ENCODE measurements around the gene HSPB9.
A peak's percentile ranks its signal among the peaks of the same experiment; 100 is the strongest.

Gene HSPB9

GRCh38 chr17:42117397-42118125 lies 5.0 kb upstream of the HSPB9 start:
- Mint-ChIP-seq H3K9me3 (no peaks in the 10 kb centered on the region), H3K4me3 (no peak overlapping the region), H3K27ac (ENCODE audit: low read depth) (no peak overlapping the region), H3K36me3 (ENCODE audit: insufficient read depth) (peaks cover 10% of the 10 kb centered on the region), H3K4me1 (peaks cover 37% of the 10 kb centered on the region), H3K27me3 (no peaks in the 10 kb centered on the region)
- DNase-seq (ENCODE audit: low spot score in 2 of 2) = no peak
- ATAC-seq (replicated peaks; ENCODE audit: extremely low read depth, poor library complexity, severe bottlenecking) = no peak

- H3K4me1 Mint-ChIP-seq = peaks cover 34% of the 10 kb centered on the region
Measured at GRCh38 chr17:42118126-42118510, 4.5 kb upstream of the HSPB9 start.

GRCh38 chr17:42118545-42118944 lies 4.1 kb upstream of the HSPB9 start:
- DNase-seq (ENCODE audit: low spot score in 2 of 2) (no peak), ATAC-seq (replicated peaks; ENCODE audit: extremely low read depth, poor library complexity, severe bottlenecking) (no peak)
- Mint-ChIP-seq H3K27me3 (no peaks in the 10 kb centered on the region), H3K9me3 (no peaks in the 10 kb centered on the region), H3K36me3 (ENCODE audit: insufficient read depth) (peaks cover 8% of the 10 kb centered on the region), H3K4me3 (peak overlapping the region; percentile 12), H3K27ac (ENCODE audit: low read depth) (no peak overlapping the region), H3K4me1 (peaks cover 34% of the 10 kb centered on the region)

More at GRCh38 chr17:42118126-42118510, 4.5 kb upstream of the HSPB9 start:
- Mint-ChIP-seq H3K4me3 (peak overlapping the region; percentile 12), H3K36me3 (ENCODE audit: insufficient read depth) (peaks cover 8% of the 10 kb centered on the region), H3K27ac (ENCODE audit: low read depth) (no peak overlapping the region), H3K9me3 (no peaks in the 10 kb centered on the region), H3K27me3 (no peaks in the 10 kb centered on the region)
- DNase-seq (ENCODE audit: low spot score in 2 of 2) (no peak), ATAC-seq (replicated peaks; ENCODE audit: extremely low read depth, poor library complexity, severe bottlenecking) (no peak)

GRCh38 chr17:42119301-42119700 lies 3.3 kb upstream of the HSPB9 start:
- Mint-ChIP-seq H3K9me3 (no peaks in the 10 kb centered on the region), H3K27ac (ENCODE audit: low read depth) (no peak overlapping the region), H3K27me3 (no peaks in the 10 kb centered on the region)

GRCh38 chr17:42120161-42120769 lies 2.3 kb upstream of the HSPB9 start:
- H3K4me3 Mint-ChIP-seq = peak overlapping the region; percentile 74
- ATAC-seq (replicated peaks; ENCODE audit: extremely low read depth, poor library complexity, severe bottlenecking) (no peak), DNase-seq (ENCODE audit: low spot score in 2 of 2) (no peak)
- H3K4me1 Mint-ChIP-seq = peaks cover 34% of the 10 kb centered on the region
- no peak overlapping the region for H3K27ac Mint-ChIP-seq (ENCODE audit: low read depth)
- H3K27me3 Mint-ChIP-seq = no peaks in the 10 kb centered on the region
- peaks cover 14% of the 10 kb centered on the region for H3K36me3 Mint-ChIP-seq (ENCODE audit: insufficient read depth)
- H3K9me3 Mint-ChIP-seq = no peaks in the 10 kb centered on the region

More at GRCh38 chr17:42119301-42119700, 3.3 kb upstream of the HSPB9 start:
- Mint-ChIP-seq H3K4me3 (no peak overlapping the region), H3K36me3 (ENCODE audit: insufficient read depth) (peaks cover 10% of the 10 kb centered on the region), H3K4me1 (peaks cover 34% of the 10 kb centered on the region)
- DNase-seq (ENCODE audit: low spot score in 2 of 2) = no peak
- ATAC-seq (replicated peaks; ENCODE audit: extremely low read depth, poor library complexity, severe bottlenecking) = no peak

GRCh38 chr17:42120770-42121769 lies 1.5 kb upstream of the HSPB9 start, which contains the start of gene KAT2A:
KAT2A (minus strand) TSS chr17:42121367; CDS start chr17:42121304, 63 bp downstream.
- H3K4me3 Mint-ChIP-seq = peak within 1 kb of the TSS; percentile 74
- H3K36me3 Mint-ChIP-seq (ENCODE audit: insufficient read depth) = peaks cover 22% of the 10 kb centered on the region

DNA sequence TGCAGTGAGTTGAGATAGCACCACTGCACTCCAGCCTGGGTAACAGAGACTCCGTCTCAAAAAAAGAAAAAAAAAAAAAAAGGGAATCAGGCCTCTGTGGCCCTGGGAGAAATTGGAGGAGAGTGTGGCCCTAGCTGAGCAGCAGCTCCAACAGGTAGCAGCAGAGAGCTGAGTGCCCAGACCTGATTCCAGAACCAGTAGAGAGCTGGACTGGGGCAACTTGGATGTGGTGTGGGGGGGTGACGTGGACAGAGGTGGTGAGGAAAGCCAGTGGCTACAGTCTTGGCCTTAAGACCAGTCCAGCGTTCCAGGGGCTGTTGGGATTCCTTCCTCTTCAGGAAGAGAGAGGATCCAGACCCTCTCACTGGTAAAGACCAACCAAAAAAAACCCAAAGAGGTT lies 1.7 kb downstream of the HSPB9 start:
- H3K36me3 Mint-ChIP-seq (ENCODE audit: insufficient read depth) = peaks cover 46% of the 10 kb centered on the region
- H3K4me3 Mint-ChIP-seq = no peak overlapping the region
- no peaks in the 10 kb centered on the region for H3K27me3 Mint-ChIP-seq
- ATAC-seq (replicated peaks; ENCODE audit: extremely low read depth, poor library complexity, severe bottlenecking) = no peak
- peak overlapping the region; percentile 51 for H3K27ac Mint-ChIP-seq (ENCODE audit: low read depth)
- H3K9me3 Mint-ChIP-seq = no peaks in the 10 kb centered on the region
- peaks cover 12% of the 10 kb centered on the region for H3K4me1 Mint-ChIP-seq
- DNase-seq (ENCODE audit: low spot score in 2 of 2) = no peak

More at GRCh38 chr17:42120770-42121769, 1.5 kb upstream of the HSPB9 start, which contains the start of gene KAT2A:
- H3K4me1 Mint-ChIP-seq = peaks cover 27% of the 10 kb centered on the region
- no peaks in the 10 kb centered on the region for H3K9me3 Mint-ChIP-seq
- H3K27me3 Mint-ChIP-seq = no peaks in the 10 kb centered on the region
- DNase-seq (ENCODE audit: low spot score in 2 of 2) = peak; percentile 53 to 61
- H3K27ac Mint-ChIP-seq (ENCODE audit: low read depth) = peak within 1 kb of the TSS; percentile 73
- peak; percentile 82 for ATAC-seq (replicated peaks; ENCODE audit: extremely low read depth, poor library complexity, severe bottlenecking)

- DNase-seq (ENCODE audit: low spot score in 2 of 2) = no peak
- Mint-ChIP-seq H3K4me3 (no peak overlapping the region), H3K9me3 (no peaks in the 10 kb centered on the region), H3K36me3 (ENCODE audit: insufficient read depth) (peaks cover 57% of the 10 kb centered on the region), H3K27ac (ENCODE audit: low read depth) (no peak overlapping the region), H3K4me1 (peaks cover 6% of the 10 kb centered on the region), H3K27me3 (no peaks in the 10 kb centered on the region)
- no peak for ATAC-seq (replicated peaks; ENCODE audit: extremely low read depth, poor library complexity, severe bottlenecking)
Measured at GRCh38 chr17:42125565-42125964, 3.0 kb downstream of the HSPB9 start.

DNA sequence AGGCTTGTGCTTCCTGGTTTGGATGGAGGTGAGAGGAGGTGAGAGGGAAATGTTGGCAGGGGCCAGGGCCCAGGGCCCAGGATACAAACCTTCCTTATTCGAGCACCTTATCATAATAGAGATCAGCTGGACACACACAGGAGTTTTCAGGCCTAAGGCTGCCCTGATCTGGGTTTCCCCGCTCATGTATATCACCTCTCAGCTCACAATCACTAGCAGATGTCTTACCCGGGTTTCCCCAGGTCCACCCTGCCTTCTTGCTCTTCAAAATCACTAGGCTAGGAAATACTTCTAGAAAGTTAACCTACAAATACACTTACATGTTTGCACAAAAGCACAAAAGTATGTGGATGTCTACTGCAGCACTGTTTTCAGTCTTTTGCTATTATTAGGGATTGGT lies 4.2 kb downstream of the HSPB9 start:
- Mint-ChIP-seq H3K27ac (ENCODE audit: low read depth) (no peak overlapping the region), H3K36me3 (ENCODE audit: insufficient read depth) (peaks cover 62% of the 10 kb centered on the region), H3K9me3 (no peaks in the 10 kb centered on the region), H3K4me1 (peaks cover 12% of the 10 kb centered on the region), H3K27me3 (no peaks in the 10 kb centered on the region), H3K4me3 (no peak overlapping the region)
- DNase-seq (ENCODE audit: low spot score in 2 of 2) (no peak), ATAC-seq (replicated peaks; ENCODE audit: extremely low read depth, poor library complexity, severe bottlenecking) (no peak)

GRCh38 chr17:42127414-42127813 lies 4.8 kb downstream of the HSPB9 start:
- Mint-ChIP-seq H3K36me3 (ENCODE audit: insufficient read depth) (peaks cover 62% of the 10 kb centered on the region), H3K27me3 (no peaks in the 10 kb centered on the region), H3K4me3 (no peak overlapping the region), H3K9me3 (no peaks in the 10 kb centered on the region), H3K27ac (ENCODE audit: low read depth) (no peak overlapping the region), H3K4me1 (peaks cover 13% of the 10 kb centered on the region)
- ATAC-seq (replicated peaks; ENCODE audit: extremely low read depth, poor library complexity, severe bottlenecking) (no peak), DNase-seq (ENCODE audit: low spot score in 2 of 2) (no peak)

DNA sequence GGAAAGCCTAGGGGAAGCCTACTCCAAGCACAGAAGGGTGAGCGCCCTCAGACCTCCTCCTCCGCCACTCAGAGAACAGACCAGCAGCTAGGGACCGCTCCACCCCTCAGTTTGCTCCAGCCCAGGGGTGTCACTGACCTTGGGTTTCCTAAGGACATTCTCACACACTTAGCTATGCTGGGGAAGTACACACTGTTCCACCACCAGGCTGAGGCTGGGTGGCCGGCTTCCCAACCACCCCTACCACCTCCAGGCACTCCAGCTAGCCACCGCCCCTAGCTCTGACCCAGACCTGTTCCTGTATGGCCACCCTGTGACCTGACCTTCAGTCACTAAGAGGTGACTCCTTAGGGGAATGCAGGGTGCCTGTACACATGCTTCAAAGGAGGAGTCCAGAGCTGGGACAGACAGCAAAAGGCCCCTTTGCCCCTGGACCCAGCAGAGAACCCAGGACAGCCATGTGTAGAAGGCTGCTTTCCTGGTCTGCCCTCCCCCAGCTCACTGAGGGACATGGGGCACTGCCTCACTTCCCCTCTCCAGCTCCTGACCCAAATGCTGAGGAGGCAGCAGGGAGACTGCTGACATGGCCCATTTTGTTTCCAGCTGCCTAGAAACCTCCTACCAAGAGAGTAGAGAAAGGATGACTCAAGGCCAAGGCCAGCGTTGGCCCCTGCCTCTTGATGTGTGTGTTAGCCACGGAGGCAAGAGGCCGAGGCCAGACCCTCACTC lies 6.7 kb downstream of the HSPB9 start:
- H3K4me1 Mint-ChIP-seq = peaks cover 28% of the 10 kb centered on the region
- no peak overlapping the region for H3K4me3 Mint-ChIP-seq
- no peak overlapping the region for H3K27ac Mint-ChIP-seq (ENCODE audit: low read depth)
- DNase-seq (ENCODE audit: low spot score in 2 of 2) (no peak), ATAC-seq (replicated peaks; ENCODE audit: extremely low read depth, poor library complexity, severe bottlenecking) (no peak)
- H3K9me3 Mint-ChIP-seq = no peaks in the 10 kb centered on the region
- H3K27me3 Mint-ChIP-seq = no peaks in the 10 kb centered on the region
- H3K36me3 Mint-ChIP-seq (ENCODE audit: insufficient read depth) = peaks cover 60% of the 10 kb centered on the region

Measured in central memory CD8-positive, alpha-beta T cell (primary cell).